Sciatic nerve (tissue), 2 donors: ENCODE data around the gene NEK3. TPM values are rescaled to one million over a fixed set of nuclear protein-coding genes. Genes with fewer than 3 reads are reported as not detected.
"Not testable (repeated sequence)": the region's sequence is repeated elsewhere in the genome, so short reads cannot be mapped to it uniquely, and the experiment has no call there.

Source experiments
- ATAC-seq: fragments of 200-7000 bp; cut with Tn5 transposase; one replicate; pipeline ENCODE4 v1.9.1; 2020; ENCODE audit warnings: mild to moderate bottlenecking, moderate library complexity
- DNase-seq: peaks from one replicate; pipeline ENCODE4 v3.0.0-alpha.2; 2020; ENCODE audit warnings: low spot score
- intact Hi-C: fragments of 100-400 bp; cut with DNase I; formaldehyde crosslinking; loops from one replicate; pipeline ENCODE4 v1.14.2; 2022
- total RNA-seq: library from RNA; stranded (reverse); fragmentation: NEBNext Ultra II Directional; extraction: Animal tissue kit (Norgen Biotek cat#: 25700); gene quantifications from one replicate; pipeline ENCODE4 v1.2.1, GENCODE V29; 2021
- donor health status: DM: no; HTN: no; CAD: no.
- donor health status: DM: no; HTN: no; CAD: no.

Gene NEK3
- total RNA-seq, 1 donor from 2014 or later: 28.2 TPM

- ATAC-seq (peak; percentile 89), DNase-seq (no peak)
- intact Hi-C loops: loop anchor here (10.0 kb wide), 1 partner anchor 113 kb away; the partner anchor contains the start of genes ALG11 and ATP7B
Observed at GRCh38 chr13:52127783-52128702, 31.4 kb downstream of the NEK3 start.

- DNase-seq (no peak), ATAC-seq (peak; percentile 11)
Observed at GRCh38 chr13:52127378-52127777, 32.0 kb downstream of the NEK3 start.

GRCh38 chr13:52125547-52125946, 33.9 kb downstream of the NEK3 start:
- ATAC-seq: no peak
- no peak for DNase-seq
- intact Hi-C loops: loop anchor here (10.0 kb wide), 1 partner anchor 111 kb away; the partner anchor contains the start of genes ALG11 and ATP7B

More at GRCh38 chr13:52127378-52127777, 32.0 kb downstream of the NEK3 start:
- intact Hi-C loops: loop anchor here (10.0 kb wide), 1 partner anchor 113 kb away; the partner anchor contains the start of genes ALG11 and ATP7B

- intact Hi-C loops: no loop called here
- ATAC-seq (no peak), DNase-seq (no peak)
Observed at GRCh38 chr13:52118595-52118994, 40.8 kb downstream of the NEK3 start.

- intact Hi-C loops: no loop called here
- ATAC-seq (no peak), DNase-seq (no peak)
Observed at GRCh38 chr13:52118095-52118494, 41.3 kb downstream of the NEK3 start.

GRCh38 chr13:52112591-52112990, 46.8 kb downstream of the NEK3 start:
- DNase-seq (no peak), ATAC-seq (no peak)
- intact Hi-C loops: no loop called here

GRCh38 chr13:52109116-52109670, 50.2 kb downstream of the NEK3 start:
- no peak for ATAC-seq
- intact Hi-C loops: no loop called here
- DNase-seq: no peak

- DNase-seq (no peak), ATAC-seq (no peak)
- intact Hi-C loops: no loop called here
Observed at GRCh38 chr13:52105841-52106240, 53.6 kb downstream of the NEK3 start.

- DNase-seq (no peak), ATAC-seq (no peak)
- intact Hi-C loops: no loop called here
Observed at GRCh38 chr13:52104624-52105023, 54.8 kb downstream of the NEK3 start.

GRCh38 chr13:52103386-52103785, 56.0 kb downstream of the NEK3 start:
- ATAC-seq: no peak
- intact Hi-C loops: no loop called here
- no peak for DNase-seq

GRCh38 chr13:52102423-52102822, 57.0 kb downstream of the NEK3 start:
- intact Hi-C loops, DNase-seq, ATAC-seq: not testable (repeated sequence)

- DNase-seq (no peak), ATAC-seq (no peak)
- intact Hi-C loops: no loop called here
Observed at GRCh38 chr13:52097197-52097596, 62.2 kb downstream of the NEK3 start.

- no peak for DNase-seq
- no peak for ATAC-seq
- intact Hi-C loops: no loop called here
Observed at GRCh38 chr13:52096748-52097147, 62.6 kb downstream of the NEK3 start.

GRCh38 chr13:52096062-52096461, 63.3 kb downstream of the NEK3 start:
- no peak for ATAC-seq

GRCh38 chr13:52092087-52092486, 67.3 kb downstream of the NEK3 start:
- intact Hi-C loops: no loop called here
- ATAC-seq: no peak
- no peak for DNase-seq

More at GRCh38 chr13:52096062-52096461, 63.3 kb downstream of the NEK3 start:
- no peak for DNase-seq
- intact Hi-C loops: no loop called here

- ATAC-seq (no peak), DNase-seq (no peak)
- intact Hi-C loops: no loop called here
Observed at GRCh38 chr13:52091473-52091872, 67.9 kb downstream of the NEK3 start.

- intact Hi-C loops: no loop called here
- no peak for ATAC-seq
- DNase-seq: no peak
Observed at GRCh38 chr13:52085421-52085820, 74.0 kb downstream of the NEK3 start.

- DNase-seq, intact Hi-C loops, ATAC-seq: not testable (repeated sequence)
Observed at GRCh38 chr13:52084981-52085380, 74.4 kb downstream of the NEK3 start.
